Subcutaneous abdominal adipose tissue (tissue), 5 donors: Measurements from ENCODE around the gene SLC45A3.

ENCODE experiments used
- H3K27ac ChIP-seq: one replicate; pipeline ENCODE4 v1.7.0; 2013; ENCODE audit warnings: low read depth, mild to moderate bottlenecking, inconsistent platforms, low read length, moderate library complexity
- H3K27me3 ChIP-seq, 5 donors: one replicate each; pipeline ENCODE4 v1.7.0; 2013; ENCODE audit warnings: low read length in 5 of 5, inconsistent platforms in 1 of 5; ENCODE audit not compliant: control insufficient read depth in 5 of 5, insufficient read depth in 4 of 5
- H3K36me3 ChIP-seq, 5 donors: one replicate each; pipeline ENCODE4 v1.7.0; 2013; ENCODE audit warnings: low read length in 5 of 5; ENCODE audit not compliant: control insufficient read depth in 5 of 5, insufficient read depth in 5 of 5
- H3K4me1 ChIP-seq, 5 donors: one replicate each; pipeline ENCODE4 v1.7.0; 2013; ENCODE audit warnings: low read length in 5 of 5, mild to moderate bottlenecking in 3 of 5, moderate library complexity in 1 of 5; ENCODE audit not compliant: control insufficient read depth in 5 of 5, insufficient read depth in 5 of 5
- H3K4me3 ChIP-seq, 5 donors: one replicate each; pipeline ENCODE4 v1.7.0; 2013; ENCODE audit warnings: low read length in 5 of 5, low read depth in 1 of 5
- H3K9ac ChIP-seq, 5 donors: one replicate each; pipeline ENCODE4 v1.7.0; 2013; ENCODE audit warnings: low read length in 5 of 5, mild to moderate bottlenecking in 4 of 5, moderate library complexity in 3 of 5
- H3K9me3 ChIP-seq, 5 donors: one replicate each; pipeline ENCODE4 v1.7.0; 2013; ENCODE audit warnings: low read length in 5 of 5; ENCODE audit not compliant: control insufficient read depth in 5 of 5
- donor health status: healthy.
- donor health status: healthy.
- donor health status: healthy.
- donor health status: healthy.
- donor health status: healthy.

SLC45A3 gene

GRCh38 chr1:205687242-205687641 lies 6.9 kb upstream of the SLC45A3 start:
- H3K4me3 ChIP-seq: no peak overlapping the region
- no peaks in the 10 kb centered on the region for H3K4me1 ChIP-seq
- no peak overlapping the region for H3K9ac ChIP-seq
- H3K9me3 ChIP-seq: no peaks in the 10 kb centered on the region
- H3K36me3 ChIP-seq: no peaks in the 10 kb centered on the region
- H3K27ac ChIP-seq: no peak overlapping the region
- no peaks in the 10 kb centered on the region for H3K27me3 ChIP-seq

DNA sequence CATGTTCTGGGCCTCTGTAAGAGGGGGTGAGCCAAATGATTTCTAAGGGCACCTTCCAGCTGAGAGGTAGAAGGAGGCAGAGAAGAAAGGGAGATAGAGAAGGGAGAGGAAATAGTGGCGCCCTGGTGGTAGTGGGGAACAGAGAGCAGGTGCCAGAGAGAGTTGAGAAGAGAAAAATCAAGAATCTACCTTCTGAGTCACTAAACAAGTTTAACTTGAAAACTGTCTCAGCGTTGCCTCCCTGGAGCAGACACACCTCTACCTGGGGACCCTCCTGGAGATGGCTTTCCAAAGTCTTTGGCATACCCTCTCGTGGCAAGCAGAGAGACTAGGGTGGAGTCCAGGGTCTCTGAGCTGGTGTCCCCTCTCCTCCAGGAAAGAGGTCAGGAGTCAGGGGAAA lies 1.1 kb upstream of the SLC45A3 start:
- H3K27ac ChIP-seq: no peak overlapping the region
- no peaks in the 10 kb centered on the region for H3K9me3 ChIP-seq
- peaks cover 0 to 18% (median 14%) of the 10 kb centered on the region in 5 donors for H3K4me1 ChIP-seq
- H3K4me3 ChIP-seq: no peak overlapping the region
- no peak overlapping the region for H3K9ac ChIP-seq
- H3K27me3 ChIP-seq: peaks cover 0 to 8% (median 2%) of the 10 kb centered on the region in 5 donors
- no peaks in the 10 kb centered on the region for H3K36me3 ChIP-seq

GRCh38 chr1:205678286-205679111 lies 1.8 kb downstream of the SLC45A3 start:
- H3K9ac ChIP-seq: no peak overlapping the region
- no peak overlapping the region for H3K4me3 ChIP-seq
- H3K27ac ChIP-seq: no peak overlapping the region
- peaks cover 0 to 8% (median 3%) of the 10 kb centered on the region in 5 donors for H3K27me3 ChIP-seq
- peaks cover 0 to 18% (median 14%) of the 10 kb centered on the region in 5 donors for H3K4me1 ChIP-seq
- no peaks in the 10 kb centered on the region for H3K36me3 ChIP-seq
- no peaks in the 10 kb centered on the region for H3K9me3 ChIP-seq

- Histone ChIP-seq H3K9me3 (no peaks in the 10 kb centered on the region), H3K4me1 (peaks cover 0 to 18% (median 14%) of the 10 kb centered on the region in 5 donors), H3K36me3 (no peaks in the 10 kb centered on the region), H3K27ac (no peak overlapping the region), H3K27me3 (peaks cover 0 to 11% (median 3%) of the 10 kb centered on the region in 5 donors), H3K9ac (no peak overlapping the region), H3K4me3 (no peak overlapping the region)
These were observed 3.1 kb downstream of the SLC45A3 start for GRCh38 chr1:205677167-205677566.

DNA sequence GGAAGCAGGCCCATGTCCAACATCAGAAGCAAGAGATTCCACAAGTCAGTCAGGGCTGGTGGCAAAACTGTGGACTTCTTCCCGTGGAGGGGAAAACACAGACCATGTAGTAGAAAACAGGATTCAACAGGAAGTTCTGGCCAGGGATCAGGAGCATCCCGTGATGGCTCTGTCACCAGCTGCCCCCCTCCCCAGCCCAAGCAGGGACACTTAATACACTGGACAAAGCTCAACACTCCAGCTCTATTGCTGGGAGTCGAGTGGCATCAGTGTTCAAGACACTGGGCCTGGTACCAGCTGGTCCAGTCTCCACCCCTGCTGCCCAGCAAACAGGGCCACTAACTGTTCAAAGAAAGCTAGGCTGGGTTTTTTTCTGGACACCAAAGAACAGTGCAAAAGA lies 3.7 kb downstream of the SLC45A3 start:
- Histone ChIP-seq H3K4me1 (peaks cover 0 to 18% (median 14%) of the 10 kb centered on the region in 5 donors), H3K36me3 (no peaks in the 10 kb centered on the region), H3K9me3 (no peaks in the 10 kb centered on the region), H3K27ac (no peak overlapping the region), H3K9ac (no peak overlapping the region), H3K27me3 (peaks cover 0 to 16% (median 3%) of the 10 kb centered on the region in 5 donors), H3K4me3 (no peak overlapping the region)

DNA sequence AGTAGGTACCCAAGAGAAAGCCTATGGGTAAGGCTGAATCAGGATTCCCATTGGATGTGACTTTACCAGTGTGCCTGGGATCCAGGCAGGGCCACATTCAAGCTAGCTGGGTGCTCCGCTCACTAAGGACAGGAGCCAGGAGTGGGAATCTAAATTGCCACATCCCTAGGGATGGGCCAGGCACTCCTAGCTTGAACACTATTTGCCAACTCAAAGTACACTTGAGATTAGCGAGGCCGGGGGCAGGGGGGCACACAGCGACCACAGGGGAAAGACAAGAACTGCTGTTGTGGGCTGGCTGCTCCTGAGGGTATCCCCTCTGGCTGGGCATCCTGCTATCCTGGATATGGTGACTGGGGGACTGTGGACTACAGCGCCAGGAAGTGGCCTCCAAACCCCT lies 4.3 kb downstream of the SLC45A3 start:
- peaks cover 0 to 18% (median 14%) of the 10 kb centered on the region in 5 donors for H3K4me1 ChIP-seq
- H3K27me3 ChIP-seq: peaks cover 0 to 19% (median 5%) of the 10 kb centered on the region in 5 donors
- H3K4me3 ChIP-seq: no peak overlapping the region
- H3K9ac ChIP-seq: no peak overlapping the region
- H3K9me3 ChIP-seq: no peaks in the 10 kb centered on the region
- no peak overlapping the region for H3K27ac ChIP-seq
- no peaks in the 10 kb centered on the region for H3K36me3 ChIP-seq

- no peaks in the 10 kb centered on the region for H3K36me3 ChIP-seq
- H3K9me3 ChIP-seq: no peaks in the 10 kb centered on the region
- no peak overlapping the region for H3K27ac ChIP-seq
- peaks cover 0 to 27% (median 8%) of the 10 kb centered on the region in 5 donors for H3K27me3 ChIP-seq
- H3K4me3 ChIP-seq: no peak overlapping the region
- peaks cover 0 to 15% (median 9%) of the 10 kb centered on the region in 5 donors for H3K4me1 ChIP-seq
- H3K9ac ChIP-seq: no peak overlapping the region
These were observed 5.1 kb downstream of the SLC45A3 start for GRCh38 chr1:205675247-205675646.

DNA sequence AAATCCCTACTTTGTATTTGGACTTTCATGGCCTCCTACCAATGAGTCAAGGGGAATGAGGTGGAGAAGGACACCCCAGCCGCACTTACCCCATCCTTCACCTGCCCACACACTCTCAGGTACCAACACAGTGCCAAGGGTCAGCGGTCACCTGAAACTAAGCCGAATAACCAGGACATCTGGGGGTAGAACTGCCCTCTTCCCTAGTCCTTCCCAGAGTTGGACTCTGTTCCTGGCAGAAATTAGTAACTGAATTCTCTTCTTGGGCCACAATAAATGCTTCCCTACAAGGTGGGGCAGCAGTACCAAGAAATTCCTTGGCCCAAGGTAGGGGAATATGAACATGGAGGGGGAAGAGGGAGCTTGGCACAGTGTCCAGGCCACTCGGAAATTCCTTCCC lies 7.3 kb downstream of the SLC45A3 start:
- no peaks in the 10 kb centered on the region for H3K9me3 ChIP-seq
- H3K36me3 ChIP-seq: no peaks in the 10 kb centered on the region
- no peak overlapping the region for H3K9ac ChIP-seq
- no peak overlapping the region for H3K4me3 ChIP-seq
- peaks cover 0 to 24% (median 4%) of the 10 kb centered on the region in 5 donors for H3K4me1 ChIP-seq
- peaks cover 6 to 25% (median 15%) of the 10 kb centered on the region in 5 donors for H3K27me3 ChIP-seq
- H3K27ac ChIP-seq: no peak overlapping the region

DNA sequence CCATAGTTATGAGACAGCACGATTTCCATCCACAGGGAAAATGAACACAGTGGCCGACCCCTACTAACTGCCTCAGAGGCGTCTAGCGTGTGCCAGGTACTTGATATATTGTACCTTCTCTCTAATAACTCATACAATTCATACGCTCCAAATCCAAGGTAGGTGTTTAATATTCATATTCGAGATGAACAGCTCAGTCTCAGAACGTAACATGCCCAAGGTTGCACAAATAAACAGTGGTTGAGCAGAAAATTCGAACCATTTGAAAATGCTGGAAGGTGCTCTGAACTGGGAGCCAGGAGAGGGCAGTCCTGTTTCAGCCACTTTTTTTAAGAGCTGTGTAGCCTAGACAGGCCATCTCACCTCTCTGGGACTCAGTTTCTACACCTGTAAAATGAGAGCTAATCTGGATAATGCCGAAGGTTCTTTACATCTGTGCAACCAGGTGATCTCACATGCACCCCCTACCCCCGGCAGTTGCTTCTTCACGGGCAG lies 7.9 kb downstream of the SLC45A3 start:
- H3K27ac ChIP-seq: no peak overlapping the region
- H3K36me3 ChIP-seq: no peaks in the 10 kb centered on the region
- H3K9ac ChIP-seq: no peak overlapping the region
- H3K4me1 ChIP-seq: peaks cover 0 to 24% (median 4%) of the 10 kb centered on the region in 5 donors
- no peak overlapping the region for H3K4me3 ChIP-seq
- H3K9me3 ChIP-seq: no peaks in the 10 kb centered on the region
- H3K27me3 ChIP-seq: peaks cover 7 to 25% (median 15%) of the 10 kb centered on the region in 5 donors

DNA sequence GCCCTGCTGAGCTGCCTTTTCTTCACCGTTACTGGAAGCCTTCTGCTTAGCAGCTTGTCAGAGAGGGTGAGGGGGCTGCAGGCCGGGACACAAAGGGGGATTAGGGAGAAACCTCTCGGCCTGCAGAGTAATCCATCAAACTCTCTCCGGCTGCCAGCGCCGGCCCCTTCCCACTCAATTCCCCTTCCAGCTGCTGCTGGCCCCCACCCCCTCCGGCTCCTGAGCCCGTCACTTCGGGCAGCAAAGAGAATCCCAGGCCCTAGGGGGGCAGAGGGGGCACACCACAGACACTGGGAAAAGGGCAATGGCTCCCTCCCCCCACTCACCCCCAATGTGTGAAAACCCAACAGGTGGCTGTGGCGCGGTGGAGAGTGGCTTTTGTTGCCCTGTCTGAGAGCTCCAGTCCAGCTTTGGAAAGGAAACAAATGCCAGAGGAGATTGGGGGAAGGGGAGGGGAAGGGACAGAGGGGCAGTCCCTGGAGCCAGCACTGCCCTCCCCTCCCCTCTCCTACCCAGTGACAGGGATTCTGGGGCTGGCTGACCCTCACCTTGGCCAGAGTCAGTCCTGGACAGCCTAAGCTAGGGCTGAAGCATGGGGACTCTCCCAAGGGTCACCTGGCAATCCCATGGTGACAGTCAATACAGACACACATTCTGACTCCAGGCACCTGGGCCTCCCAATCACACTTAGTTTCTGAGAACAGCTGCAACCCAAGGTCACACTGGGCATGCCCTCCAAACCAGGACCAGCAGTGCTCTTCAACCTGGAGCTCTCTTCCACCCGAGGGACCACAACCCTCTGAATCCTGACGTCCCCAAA lies 9.5 kb downstream of the SLC45A3 start:
- H3K27ac ChIP-seq: no peak overlapping the region
- H3K9ac ChIP-seq: no peak overlapping the region
- H3K27me3 ChIP-seq: peaks cover 10 to 28% (median 15%) of the 10 kb centered on the region in 5 donors
- no peaks in the 10 kb centered on the region for H3K36me3 ChIP-seq
- no peaks in the 10 kb centered on the region for H3K9me3 ChIP-seq
- peaks cover 0 to 24% (median 4%) of the 10 kb centered on the region in 5 donors for H3K4me1 ChIP-seq
- H3K4me3 ChIP-seq: no peak overlapping the region
